ENCODE results near the gene SSX2IP.
A peak's percentile ranks its signal among the peaks of the same experiment; 100 is the strongest.

The SSX2IP gene

GRCh38 chr1:84705513-84705912 is 15.3 kb upstream of the SSX2IP start:
- DNase-seq: no peak

GRCh38 chr1:84704872-84705417 is 14.7 kb upstream of the SSX2IP start:
- no peak for DNase-seq

- no peak for DNase-seq
Measured at GRCh38 chr1:84703431-84703830, 13.2 kb upstream of the SSX2IP start.

GRCh38 chr1:84702143-84702542 is 11.9 kb upstream of the SSX2IP start:
- DNase-seq: no peak

- no peak for DNase-seq
Measured at GRCh38 chr1:84701376-84701775, 11.1 kb upstream of the SSX2IP start.

- DNase-seq: no peak
Measured at GRCh38 chr1:84700070-84700469, 9.8 kb upstream of the SSX2IP start.

- DNase-seq: no peak
Measured at GRCh38 chr1:84698151-84699110, 8.2 kb upstream of the SSX2IP start.

- DNase-seq: no peak
Measured at GRCh38 chr1:84693785-84694184, 3.5 kb upstream of the SSX2IP start.

- no peak for DNase-seq
Measured at GRCh38 chr1:84693005-84693404, 2.7 kb upstream of the SSX2IP start.

- DNase-seq: no peak
Measured at GRCh38 chr1:84692391-84692790, 2.1 kb upstream of the SSX2IP start.

GRCh38 chr1:84691122-84691783 is 992 bp upstream of the SSX2IP start:
- DNase-seq: no peak

- DNase-seq: peak; percentile 78
Measured at GRCh38 chr1:84689514-84690396, 506 bp downstream of the SSX2IP start.

- DNase-seq: no peak
Measured at GRCh38 chr1:84688463-84689061, 1.7 kb downstream of the SSX2IP start.

- DNase-seq: no peak
Measured at GRCh38 chr1:84687714-84688462, 2.4 kb downstream of the SSX2IP start.

GRCh38 chr1:84686223-84686622 is 4.0 kb downstream of the SSX2IP start:
- no peak for DNase-seq

- DNase-seq: no peak
Measured at GRCh38 chr1:84683508-84683907, 6.8 kb downstream of the SSX2IP start.

- DNase-seq: no peak
Measured at GRCh38 chr1:84682047-84682446, 8.2 kb downstream of the SSX2IP start.

GRCh38 chr1:84677415-84678099 is 12.7 kb downstream of the SSX2IP start:
- no peak for DNase-seq

GRCh38 chr1:84675631-84676030 is 14.6 kb downstream of the SSX2IP start:
- no peak for DNase-seq

- no peak for DNase-seq
Measured at GRCh38 chr1:84675106-84675505, 15.2 kb downstream of the SSX2IP start.

- DNase-seq: no peak
Measured at GRCh38 chr1:84674705-84675104, 15.6 kb downstream of the SSX2IP start.

Data from NCI-H510A (cell line).